SK-N-MC (cell line): Measurements from ENCODE around the gene CEP44.

ENCODE experiments used
- DNase-seq: peaks from one replicate; pipeline ENCODE4 v3.0.0-alpha.2; 2011; ENCODE audit warnings: low read depth, low spot score
- H3K27ac ChIP-seq: fragments of 200-600 bp; sonication (generic); 2 replicates; pipeline ENCODE4 v1.5.1; 2016; ENCODE audit warnings: mixed run types
- H3K36me3 ChIP-seq: fragments of 200-600 bp; sonication (generic); 2 replicates; pipeline ENCODE4 v1.6.1; 2017; ENCODE audit warnings: antibody characterized with exemption, low read length, mixed read lengths; ENCODE audit not compliant: insufficient read depth
- H3K4me3 ChIP-seq: fragments of 200-600 bp; sonication (generic); 2 replicates; pipeline ENCODE4 v1.5.1; 2016
- H3K9ac ChIP-seq: fragments of 200-600 bp; sonication (generic); 2 replicates; pipeline ENCODE4 v1.8.0; 2017; ENCODE audit warnings: mixed run types, mixed read lengths; ENCODE audit not compliant: insufficient read length
- H3K9me3 ChIP-seq: fragments of 200-600 bp; sonication (generic); 2 replicates; pipeline ENCODE4 v1.6.1; 2017; ENCODE audit warnings: low read depth, mild to moderate bottlenecking, antibody characterized with exemption, low read length, moderate library complexity, mixed read lengths
- EZH2 ChIP-seq: fragments of 200-600 bp; sonication (generic); IDR thresholded peaks from one replicate; pipeline ENCODE4 v1.6.1; 2017; ENCODE audit warnings: antibody characterized with exemption
- FOXP2 ChIP-seq: optimal IDR thresholded peaks from 2 replicates; pipeline ENCODE3; 2011; ENCODE audit warnings: mild to moderate bottlenecking, moderate library complexity; ENCODE audit not compliant: insufficient read depth; ENCODE audit errors: extremely low read length, control extremely low read depth
- POLR2AphosphoS5 ChIP-seq: IDR thresholded peaks from 2 replicates; pipeline ENCODE4 v1.6.1; 2012; ENCODE audit warnings: mild to moderate bottlenecking, low read depth, low read length, borderline replicate concordance

Gene CEP44, protein sequence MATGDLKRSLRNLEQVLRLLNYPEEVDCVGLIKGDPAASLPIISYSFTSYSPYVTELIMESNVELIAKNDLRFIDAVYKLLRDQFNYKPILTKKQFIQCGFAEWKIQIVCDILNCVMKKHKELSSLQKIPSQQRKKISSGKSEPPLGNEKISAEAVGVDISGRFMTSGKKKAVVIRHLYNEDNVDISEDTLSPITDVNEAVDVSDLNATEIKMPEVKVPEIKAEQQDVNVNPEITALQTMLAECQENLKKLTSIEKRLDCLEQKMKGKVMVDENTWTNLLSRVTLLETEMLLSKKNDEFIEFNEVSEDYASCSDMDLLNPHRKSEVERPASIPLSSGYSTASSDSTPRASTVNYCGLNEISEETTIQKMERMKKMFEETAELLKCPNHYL

DNA sequence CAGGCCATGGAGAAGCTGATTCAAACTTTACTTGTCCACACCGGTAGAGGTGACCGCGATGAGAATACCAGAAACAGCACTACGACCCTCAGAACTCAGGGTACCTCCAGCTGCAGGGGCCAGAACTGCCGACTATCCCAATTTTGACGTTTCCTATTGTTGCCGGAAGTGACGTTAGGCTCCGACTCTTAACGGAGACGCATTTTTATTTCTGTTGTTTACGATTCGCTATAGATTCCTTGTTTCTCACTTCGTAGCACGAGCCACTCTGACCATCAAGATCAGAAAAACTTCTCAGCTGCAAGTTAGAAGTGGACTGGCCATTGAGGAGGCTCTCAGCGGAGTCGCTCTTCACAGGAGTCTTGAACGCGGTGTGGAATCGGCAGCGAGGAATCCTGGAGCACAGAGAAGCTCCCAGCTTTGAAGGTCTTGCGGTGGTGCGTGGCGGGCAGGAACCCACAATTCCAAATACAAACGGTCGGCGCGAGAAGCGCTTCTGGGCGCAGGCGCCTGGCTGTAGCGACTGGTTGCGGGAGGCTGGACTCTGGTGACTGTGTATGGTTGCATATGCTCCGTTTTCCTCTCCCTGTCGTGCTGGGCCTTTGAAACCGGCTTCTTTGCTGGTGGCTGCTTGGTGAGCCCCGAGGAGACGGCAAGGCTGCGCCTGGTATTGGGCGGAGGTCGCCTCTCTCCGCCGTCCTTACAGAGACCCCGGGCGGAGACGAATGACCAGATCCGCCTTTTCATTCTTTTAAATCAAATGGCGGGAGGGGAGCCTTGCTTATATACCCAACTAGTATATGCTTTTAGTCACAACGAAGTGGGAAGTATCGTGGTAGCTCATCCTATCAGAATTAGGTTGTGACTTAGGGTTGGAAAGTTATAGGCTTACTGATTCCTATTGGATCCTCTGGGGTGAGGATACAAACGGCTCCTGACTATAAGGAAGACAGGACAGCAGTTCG, at the start of gene CEP44, which contains the start of gene FBXO8:
Gene CEP44 (plus strand): TSS at position 405 of the 965 bp plus-strand sequence. CDS start 15,211 bp downstream, outside the sequence.
Gene FBXO8 (minus strand): TSS at position 161 of the 965 bp plus-strand sequence. CDS start 20,575 bp downstream, outside the sequence.
- TF ChIP-seq FOXP2 (no peak), POLR2AphosphoS5 (peak; percentile 43), EZH2 (no peak)
- peaks cover 16% of the 10 kb centered on the region; the same call in 1 of the 2 replicates for H3K36me3 ChIP-seq
- peak; percentile 75 for DNase-seq
- peak within 1 kb of the TSS; percentile 99 for H3K27ac ChIP-seq
- H3K9ac ChIP-seq: peak within 1 kb of the TSS; percentile 100
- peaks cover 7% of the 10 kb centered on the region; the same call in 1 of the 2 replicates for H3K9me3 ChIP-seq
- peak within 1 kb of the TSS; percentile 99 for H3K4me3 ChIP-seq

DNA sequence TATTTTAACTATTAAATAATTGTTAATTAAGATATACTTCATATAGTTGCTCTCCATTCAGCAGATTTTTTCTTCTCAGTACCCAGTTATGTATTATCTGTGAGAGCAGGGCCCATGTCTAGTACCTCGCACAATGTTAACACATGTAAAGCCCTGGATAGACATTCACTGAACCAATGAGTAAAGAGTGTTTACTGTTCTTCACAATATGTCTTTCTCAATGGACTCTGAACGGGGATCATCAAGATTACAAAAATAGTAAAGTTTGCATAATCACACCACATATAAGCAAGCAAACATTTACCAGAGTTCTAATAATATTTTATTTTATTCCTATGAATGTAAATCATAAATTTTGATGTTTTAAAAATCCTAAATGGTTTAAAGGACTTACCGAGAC, 47.4 kb upstream of the CEP44 start:
- Histone ChIP-seq H3K4me3 (no peak overlapping the region), H3K36me3 (no peaks in the 10 kb centered on the region), H3K9ac (no peak overlapping the region), H3K9me3 (no peaks in the 10 kb centered on the region), H3K27ac (no peak overlapping the region)
- no peak for DNase-seq
- TF ChIP-seq FOXP2 (no peak), EZH2 (no peak), POLR2AphosphoS5 (no peak)

DNA sequence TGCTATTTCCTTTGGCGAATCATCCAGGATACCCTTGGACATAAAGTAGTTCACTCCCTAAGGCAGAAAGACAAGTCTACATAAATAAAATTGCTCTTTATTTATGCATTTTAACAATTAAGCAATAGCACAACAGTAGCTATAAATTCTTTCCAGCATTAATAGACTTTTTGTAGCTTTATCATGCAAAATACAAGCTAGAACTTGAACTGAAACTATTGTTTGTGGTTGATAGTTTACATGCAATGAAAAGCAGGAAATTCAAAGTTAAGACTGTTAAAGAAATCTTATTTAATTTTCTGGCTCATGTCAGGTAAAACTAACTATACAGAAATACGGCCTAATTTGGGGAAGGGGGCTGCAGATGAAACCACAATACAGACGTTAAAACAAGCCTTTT, 42.5 kb upstream of the CEP44 start:
- TF ChIP-seq POLR2AphosphoS5: no peak
- no peak for TF ChIP-seq EZH2
- TF ChIP-seq FOXP2: no peak
- DNase-seq: no peak
- H3K27ac ChIP-seq: peak overlapping the region; percentile 29; the same call in 1 of the 2 replicates
- no peaks in the 10 kb centered on the region for H3K36me3 ChIP-seq
- H3K9ac ChIP-seq: no peak overlapping the region
- H3K4me3 ChIP-seq: peak overlapping the region; percentile 35; the same call in 1 of the 2 replicates
- H3K9me3 ChIP-seq: no peaks in the 10 kb centered on the region

DNA sequence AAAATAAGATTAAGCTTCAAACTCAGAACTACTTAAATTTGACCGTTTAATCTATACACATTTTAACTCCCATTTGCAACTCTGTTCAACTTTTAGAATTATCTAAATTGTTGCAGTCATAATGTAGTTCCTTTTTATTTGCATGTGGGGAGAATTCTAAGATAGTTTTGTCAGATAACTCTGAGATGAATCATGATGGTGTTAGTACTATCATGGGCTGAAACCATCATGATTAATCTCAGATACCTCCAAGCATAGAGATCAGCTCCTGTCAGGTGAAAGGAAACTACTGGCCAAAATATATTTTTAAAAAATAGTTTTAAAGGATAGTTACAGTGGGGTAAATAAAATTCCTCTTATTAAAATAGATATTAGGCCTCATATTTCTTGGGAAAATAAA, 39.3 kb upstream of the CEP44 start:
- no peaks in the 10 kb centered on the region for H3K9me3 ChIP-seq
- H3K9ac ChIP-seq: no peak overlapping the region
- no peak overlapping the region for H3K4me3 ChIP-seq
- H3K36me3 ChIP-seq: no peaks in the 10 kb centered on the region
- DNase-seq: no peak
- no peak overlapping the region for H3K27ac ChIP-seq
- TF ChIP-seq EZH2 (no peak), POLR2AphosphoS5 (no peak), FOXP2 (no peak)

DNA sequence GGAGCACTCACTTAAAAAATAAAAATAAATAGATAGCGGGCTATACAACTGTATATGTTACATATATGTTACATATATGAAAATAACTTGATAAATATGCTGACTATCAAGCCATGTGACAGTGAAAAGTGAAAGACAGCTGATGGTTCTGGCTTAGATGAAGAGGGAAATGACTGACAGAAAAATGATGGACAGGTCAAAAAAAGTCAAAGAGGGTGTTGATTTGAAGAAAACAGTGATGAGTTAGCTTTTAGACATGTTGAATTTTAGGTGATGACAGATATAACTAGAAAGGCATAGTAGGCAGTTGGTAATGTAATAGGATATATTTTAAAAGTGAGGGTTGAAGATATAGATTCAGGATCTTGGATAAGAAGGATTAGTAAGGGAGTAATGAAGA, 38.0 kb upstream of the CEP44 start:
- TF ChIP-seq FOXP2: no peak
- TF ChIP-seq EZH2: no peak
- no peak for TF ChIP-seq POLR2AphosphoS5
- DNase-seq: no peak
- Histone ChIP-seq H3K9ac (no peak overlapping the region), H3K9me3 (no peaks in the 10 kb centered on the region), H3K27ac (no peak overlapping the region), H3K4me3 (no peak overlapping the region), H3K36me3 (no peaks in the 10 kb centered on the region)

DNA sequence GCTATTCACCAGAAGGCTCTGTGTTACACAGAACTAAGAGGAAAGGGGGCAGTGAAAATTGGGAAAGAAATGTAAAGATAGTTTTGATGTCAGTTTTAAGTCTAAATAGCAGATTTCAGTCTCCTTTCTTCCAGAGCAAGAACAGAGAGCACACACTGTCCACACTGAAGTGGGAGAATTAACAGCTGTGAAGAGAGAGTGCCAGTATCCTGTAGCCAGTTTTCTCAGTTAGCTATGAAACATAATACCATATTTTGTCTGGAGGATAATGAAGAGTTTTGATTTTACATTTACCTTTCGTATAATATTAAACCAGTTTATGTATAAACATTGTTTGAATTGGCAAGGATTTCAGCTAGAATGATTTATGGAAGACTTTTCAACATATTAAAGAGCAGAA, 35.3 kb upstream of the CEP44 start:
- TF ChIP-seq FOXP2 (no peak), EZH2 (no peak), POLR2AphosphoS5 (no peak)
- H3K36me3 ChIP-seq: no peaks in the 10 kb centered on the region
- DNase-seq: no peak
- H3K9ac ChIP-seq: no peak overlapping the region
- no peak overlapping the region for H3K4me3 ChIP-seq
- no peaks in the 10 kb centered on the region for H3K9me3 ChIP-seq
- H3K27ac ChIP-seq: no peak overlapping the region

DNA sequence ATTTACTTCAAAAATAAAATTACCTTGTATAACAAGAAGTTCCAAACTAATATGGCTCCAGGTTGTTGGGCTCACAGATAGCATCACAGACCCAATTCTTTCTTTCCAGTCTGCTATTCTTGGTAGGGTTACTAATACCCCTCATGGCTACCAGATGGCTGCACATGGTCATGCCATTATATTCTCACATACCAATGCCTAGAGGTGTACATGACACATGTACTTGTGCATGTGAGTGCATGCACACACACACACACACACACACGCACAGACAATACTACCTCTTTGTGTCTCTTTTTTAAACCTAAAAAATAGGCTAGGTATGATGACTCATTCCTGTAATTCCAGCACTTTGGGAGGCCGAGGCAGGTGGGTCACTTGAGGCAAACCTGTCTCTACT, 31.3 kb upstream of the CEP44 start:
- no peaks in the 10 kb centered on the region for H3K36me3 ChIP-seq
- no peak for TF ChIP-seq EZH2
- no peak for TF ChIP-seq FOXP2
- TF ChIP-seq POLR2AphosphoS5: no peak
- H3K27ac ChIP-seq: no peak overlapping the region
- DNase-seq: no peak
- H3K9me3 ChIP-seq: no peaks in the 10 kb centered on the region
- no peak overlapping the region for H3K9ac ChIP-seq
- no peak overlapping the region for H3K4me3 ChIP-seq

DNA sequence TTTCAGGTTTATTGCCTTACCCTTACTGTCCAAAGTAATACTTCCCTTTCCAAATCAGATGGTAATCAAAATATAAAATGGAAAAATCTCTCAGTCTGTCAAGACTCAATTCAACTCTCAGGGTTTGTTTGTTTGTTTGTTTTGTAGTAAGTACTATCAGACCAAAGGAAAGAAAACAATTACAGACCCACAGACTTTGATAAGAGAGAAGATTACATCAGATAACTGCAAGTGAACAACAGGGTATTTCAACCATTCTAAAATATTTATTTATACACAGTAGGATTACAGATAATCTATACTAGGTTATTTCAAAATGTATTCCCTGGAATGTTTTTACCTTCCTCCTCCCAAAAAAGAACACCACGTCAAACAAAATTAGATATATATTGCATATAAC, 29.1 kb upstream of the CEP44 start:
- TF ChIP-seq POLR2AphosphoS5 (no peak), FOXP2 (no peak), EZH2 (no peak)
- Histone ChIP-seq H3K9me3 (no peaks in the 10 kb centered on the region), H3K4me3 (no peak overlapping the region), H3K36me3 (no peaks in the 10 kb centered on the region), H3K9ac (no peak overlapping the region), H3K27ac (no peak overlapping the region)
- no peak for DNase-seq
